Epidermal melanocyte (primary cell): Measurements from ENCODE around the gene MFGE8.
A peak's percentile ranks its signal among the peaks of the same experiment; 100 is the strongest.
"Not testable (repeated sequence)": the region's sequence is repeated elsewhere in the genome, so short reads cannot be mapped to it uniquely, and the experiment has no call there.

ENCODE experiments used
- DNase-seq: peaks from one replicate; pipeline ENCODE4 v3.0.0; 2011; ENCODE audit warnings: low spot score; ENCODE audit not compliant: insufficient read length

MFGE8 gene

GRCh38 chr15:88913017-88913849, at the start of gene MFGE8:
MFGE8 (minus strand) TSS chr15:88913379; CDS start chr15:88913319, 60 bp downstream.
- DNase-seq: peak; percentile 86

- DNase-seq: no peak
Observed at GRCh38 chr15:88959445-88959844, 46.3 kb upstream of the MFGE8 start.

- no peak for DNase-seq
Observed at GRCh38 chr15:88956906-88957305, 43.7 kb upstream of the MFGE8 start.

DNA sequence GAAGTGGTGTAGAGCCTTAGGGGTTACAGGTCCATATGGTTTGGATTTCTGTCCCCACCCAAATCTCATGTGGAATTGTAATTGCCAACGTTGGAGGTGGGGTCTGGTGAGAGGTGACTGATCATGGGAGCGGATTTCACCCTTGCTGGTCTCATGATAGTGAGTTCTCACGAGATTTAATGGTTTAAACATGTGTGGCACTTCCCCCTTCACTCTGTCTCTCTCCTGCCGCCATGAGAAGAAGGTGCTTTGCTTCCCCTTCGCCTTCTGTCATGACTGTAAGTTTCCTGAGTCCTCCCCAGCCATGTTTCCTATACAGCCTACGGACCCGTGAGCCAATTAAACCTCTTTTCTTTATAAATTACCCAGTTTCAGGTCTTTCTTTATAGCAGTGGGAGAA, 43.1 kb upstream of the MFGE8 start:
- DNase-seq: no peak

DNA sequence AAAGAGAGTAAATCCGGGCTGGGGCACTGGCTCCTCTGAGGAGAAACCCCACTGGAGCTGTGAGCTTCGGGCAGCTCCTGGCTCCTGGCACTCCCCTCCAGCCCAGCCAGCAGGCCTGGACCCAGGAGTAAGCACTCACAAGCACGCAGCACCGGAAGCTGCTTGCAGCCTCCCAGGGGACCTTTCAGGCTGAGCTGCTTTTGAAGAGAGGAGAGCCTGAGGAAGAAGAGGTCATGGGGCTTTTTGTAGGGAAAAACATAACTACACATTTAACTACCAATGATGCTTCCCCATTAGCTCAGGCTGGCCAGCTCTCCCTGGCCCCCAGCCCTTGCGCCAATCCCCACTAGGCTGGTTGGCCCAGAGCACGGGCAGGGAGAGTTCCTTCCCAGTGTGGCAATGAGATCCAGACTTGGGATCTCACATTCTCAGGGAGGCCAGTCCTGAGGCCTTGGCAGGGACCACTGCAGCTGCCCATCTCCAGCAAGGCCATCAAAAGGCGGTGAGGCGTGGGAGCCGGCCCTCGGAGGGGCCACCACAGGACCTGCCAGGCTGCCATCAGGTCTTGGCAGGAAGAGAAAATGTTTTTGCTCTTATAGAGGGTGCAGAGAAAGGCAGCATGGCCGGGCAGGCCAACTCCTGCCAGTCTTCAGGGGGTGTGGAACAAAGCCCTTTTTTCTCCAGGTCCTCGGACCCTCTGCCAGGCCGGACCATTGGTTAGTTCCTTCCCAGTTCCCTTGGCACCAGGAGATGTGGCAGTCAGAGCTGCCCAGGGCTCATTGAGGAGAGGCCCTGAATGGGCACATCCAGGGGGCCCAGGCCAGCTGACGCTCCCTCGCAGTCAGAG, 41.5 kb upstream of the MFGE8 start:
- DNase-seq: no peak

DNA sequence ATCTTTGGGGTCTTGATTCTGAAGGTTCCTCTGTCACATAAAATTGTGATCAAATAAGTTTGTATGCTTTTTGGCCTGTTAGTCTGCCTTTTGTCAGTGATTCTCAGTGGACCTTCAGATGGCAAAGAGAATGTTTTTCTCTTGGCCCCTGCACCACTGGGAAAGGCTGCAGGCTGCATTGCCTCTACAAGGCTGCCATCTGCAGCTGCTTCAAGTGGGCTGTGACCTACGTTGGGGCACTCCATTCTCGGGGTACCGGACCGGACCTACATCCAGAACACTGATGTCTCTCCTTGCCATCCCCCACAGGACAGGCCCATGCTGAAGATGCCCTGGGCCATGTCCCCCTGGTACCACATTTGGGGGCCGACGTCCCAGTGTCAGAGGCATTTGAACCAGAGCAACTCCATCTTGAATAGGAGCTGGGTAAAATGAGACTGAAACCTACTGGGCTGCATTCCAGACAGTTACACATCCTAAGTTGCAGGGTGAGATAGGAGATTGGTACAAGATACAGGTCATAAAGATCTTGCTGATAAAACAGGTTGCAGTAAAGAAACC, 37.5 kb upstream of the MFGE8 start:
- no peak for DNase-seq

DNA sequence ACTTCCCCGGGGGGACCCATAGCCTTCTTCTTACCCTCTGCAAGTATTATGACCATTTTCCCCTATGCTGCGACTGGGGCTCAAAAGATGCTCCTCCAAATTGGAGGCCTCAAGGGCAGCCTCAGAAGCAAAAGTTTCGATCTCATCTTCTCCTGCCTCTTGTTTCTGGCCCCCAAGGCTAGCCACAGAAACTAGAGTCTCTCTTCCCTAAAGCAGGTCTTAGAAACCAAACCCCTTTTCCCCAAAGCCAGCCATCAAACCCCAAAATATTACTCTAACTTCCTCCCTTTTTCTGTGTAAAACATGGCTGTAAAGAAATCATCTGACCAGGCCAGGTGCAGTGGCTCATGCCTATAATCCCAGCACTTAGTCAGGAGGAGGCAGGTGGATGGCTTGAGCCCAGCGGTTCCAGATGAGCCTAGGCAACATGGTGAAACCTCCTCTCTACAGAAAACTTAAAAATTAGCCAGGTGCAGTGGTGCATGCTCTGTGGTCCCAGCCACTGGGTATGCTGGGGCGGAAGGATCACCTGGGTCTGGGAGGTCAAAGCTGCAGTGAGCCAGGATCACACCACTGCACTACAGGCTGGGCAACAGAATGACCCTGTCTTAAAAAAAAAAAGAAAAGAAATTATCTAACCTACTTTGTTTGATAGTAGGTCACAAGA, 36.7 kb upstream of the MFGE8 start:
- DNase-seq: no peak

DNA sequence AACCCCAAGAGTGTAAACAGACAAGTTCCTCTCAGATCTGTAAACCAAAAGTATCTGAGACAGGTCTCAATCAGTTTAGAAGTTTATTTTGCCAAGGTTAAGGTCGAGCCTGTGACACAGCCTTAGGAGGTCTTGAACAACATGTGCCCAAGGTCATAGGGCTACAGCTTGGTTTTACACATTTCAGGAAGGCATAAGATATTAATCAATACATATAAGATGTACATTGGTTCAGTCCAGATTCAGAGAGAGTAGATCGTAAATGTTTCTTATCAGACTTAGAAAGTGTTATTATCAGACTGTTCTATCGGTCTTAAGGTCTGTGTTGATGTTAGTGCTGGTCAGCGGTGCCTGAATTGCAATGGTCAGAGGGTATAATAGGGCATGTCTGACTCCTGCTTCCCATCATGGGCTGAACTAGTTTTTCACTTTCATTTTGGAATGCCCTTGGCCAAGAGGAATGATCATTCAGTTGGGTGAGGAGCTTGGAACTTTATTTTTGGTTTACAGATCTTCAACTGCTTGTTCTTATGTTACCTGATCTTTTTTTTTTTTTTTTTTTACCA, 27.0 kb upstream of the MFGE8 start:
- DNase-seq: no peak

GRCh38 chr15:88939486-88939806, 26.3 kb upstream of the MFGE8 start:
- DNase-seq: no peak

GRCh38 chr15:88938802-88939485, 25.8 kb upstream of the MFGE8 start:
- no peak for DNase-seq

DNA sequence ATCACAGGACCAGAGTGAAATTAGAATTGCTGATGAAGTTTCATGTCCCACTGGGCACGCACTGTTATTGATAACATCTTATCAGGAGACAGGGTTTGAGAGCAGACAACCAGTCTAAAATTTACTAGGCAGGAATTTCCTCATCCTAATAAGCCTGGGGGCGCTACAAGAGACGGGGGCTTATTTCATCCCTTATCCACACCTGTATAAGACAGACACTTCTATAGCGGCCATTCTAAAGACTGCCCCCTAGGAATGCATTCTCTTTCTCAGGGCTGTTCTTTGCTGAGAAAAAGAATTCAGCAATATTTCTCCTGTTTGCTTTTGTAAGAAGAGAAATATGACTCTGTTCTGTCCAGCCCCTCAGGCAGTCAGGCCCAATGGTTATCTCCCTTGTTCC, 21.3 kb upstream of the MFGE8 start:
- DNase-seq: not testable (repeated sequence)

DNA sequence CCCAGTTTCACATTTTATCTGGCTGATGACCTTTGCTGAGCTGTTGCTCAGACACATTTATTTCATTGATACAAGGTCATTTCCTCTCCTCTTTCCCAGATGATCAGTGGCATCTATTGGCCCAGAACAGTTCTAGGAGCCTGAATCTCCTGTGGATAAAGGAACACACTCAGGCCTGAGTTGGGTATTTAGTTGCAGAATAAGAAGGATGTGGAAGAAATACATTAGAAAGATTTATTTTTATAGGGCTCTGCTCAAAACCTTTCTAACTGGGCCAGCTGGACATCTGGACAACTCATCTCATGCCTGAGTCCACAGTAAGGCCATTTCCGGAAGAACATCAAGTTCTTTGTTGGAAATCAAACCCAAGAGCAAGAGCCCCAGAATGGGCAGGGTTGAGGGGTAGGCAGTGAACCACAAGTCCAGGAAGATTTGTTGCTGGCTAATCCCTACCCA, 19.7 kb upstream of the MFGE8 start:
- DNase-seq: no peak

DNA sequence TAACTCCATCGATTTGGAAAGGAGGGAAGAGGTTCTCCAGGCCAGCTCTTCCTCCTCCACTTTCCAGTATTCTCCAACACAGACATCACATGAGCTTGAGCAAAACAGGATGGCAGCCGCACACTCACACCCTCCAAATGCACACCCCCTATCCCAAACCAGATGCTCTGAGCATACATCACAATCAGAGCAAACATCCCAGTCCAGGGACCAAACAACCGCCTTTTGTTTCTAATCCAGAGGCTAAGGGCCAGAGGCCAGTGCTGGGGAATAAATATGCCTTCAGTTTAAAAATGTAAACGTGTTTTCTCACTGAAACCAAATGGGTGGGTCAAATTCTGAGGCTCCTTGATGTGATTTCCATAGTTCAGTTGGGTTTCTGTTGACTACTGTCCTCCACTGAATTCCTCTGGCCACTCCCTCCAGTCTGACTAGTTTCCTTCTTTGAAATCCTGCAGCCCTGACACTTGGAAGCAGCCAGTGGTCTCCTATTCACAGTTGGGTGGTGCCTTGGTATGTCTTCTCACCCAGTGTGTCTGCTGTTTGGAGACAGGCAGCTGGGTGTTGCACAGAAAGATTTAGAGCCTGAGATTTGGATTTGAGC, 19.2 kb upstream of the MFGE8 start:
- DNase-seq: peak; percentile 63

GRCh38 chr15:88930579-88930978, 17.4 kb upstream of the MFGE8 start:
- DNase-seq: no peak

- not testable (repeated sequence) for DNase-seq
Observed at GRCh38 chr15:88929358-88930098, 16.3 kb upstream of the MFGE8 start.

- DNase-seq: not testable (repeated sequence)
Observed at GRCh38 chr15:88928192-88928591, 15.0 kb upstream of the MFGE8 start.

DNA sequence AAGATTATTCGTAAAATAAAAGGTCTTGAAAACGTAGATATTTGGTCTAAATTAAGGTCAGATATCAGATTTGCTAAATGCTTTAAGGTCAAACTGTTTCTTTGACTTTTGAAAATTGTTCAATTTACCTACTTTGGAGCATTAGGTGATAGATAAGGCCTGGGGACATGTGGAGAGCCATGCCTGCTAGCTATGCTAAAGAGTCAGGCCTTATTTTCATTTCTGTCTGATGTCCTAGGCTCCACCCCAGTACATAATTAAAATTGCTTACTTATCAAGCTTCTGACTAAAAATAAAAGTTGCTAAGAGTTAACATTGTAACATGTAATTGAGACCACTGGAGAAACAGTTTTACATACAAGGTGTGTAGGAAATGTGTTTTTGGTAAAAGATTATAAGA, 12.5 kb upstream of the MFGE8 start:
- not testable (repeated sequence) for DNase-seq

DNA sequence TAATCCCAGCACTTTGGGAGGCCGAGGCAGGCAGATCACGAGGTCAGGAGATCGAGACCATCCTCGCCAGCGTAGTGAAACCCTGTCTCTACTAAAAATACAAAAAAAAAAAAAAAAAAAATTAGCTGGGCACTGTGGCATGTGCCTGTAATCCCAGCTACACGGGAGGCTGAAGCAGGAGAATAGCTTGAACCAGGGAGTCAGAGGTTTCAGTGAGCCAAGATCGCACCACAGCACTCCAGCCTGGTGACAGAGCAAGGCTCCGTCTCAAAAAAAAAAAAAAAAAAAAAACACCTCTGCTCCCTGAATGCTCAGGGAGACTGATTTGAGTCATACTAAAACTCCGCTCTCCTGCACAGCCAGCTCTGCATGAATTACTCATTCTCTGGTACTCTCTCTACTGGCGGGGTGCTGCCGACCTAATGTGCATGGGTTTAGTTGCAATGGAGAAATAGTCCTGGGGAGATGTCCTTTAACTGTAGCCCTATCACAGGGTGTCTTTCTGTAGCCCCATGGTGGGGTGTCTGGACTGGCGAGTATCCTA, 7.8 kb upstream of the MFGE8 start:
- not testable (repeated sequence) for DNase-seq

DNA sequence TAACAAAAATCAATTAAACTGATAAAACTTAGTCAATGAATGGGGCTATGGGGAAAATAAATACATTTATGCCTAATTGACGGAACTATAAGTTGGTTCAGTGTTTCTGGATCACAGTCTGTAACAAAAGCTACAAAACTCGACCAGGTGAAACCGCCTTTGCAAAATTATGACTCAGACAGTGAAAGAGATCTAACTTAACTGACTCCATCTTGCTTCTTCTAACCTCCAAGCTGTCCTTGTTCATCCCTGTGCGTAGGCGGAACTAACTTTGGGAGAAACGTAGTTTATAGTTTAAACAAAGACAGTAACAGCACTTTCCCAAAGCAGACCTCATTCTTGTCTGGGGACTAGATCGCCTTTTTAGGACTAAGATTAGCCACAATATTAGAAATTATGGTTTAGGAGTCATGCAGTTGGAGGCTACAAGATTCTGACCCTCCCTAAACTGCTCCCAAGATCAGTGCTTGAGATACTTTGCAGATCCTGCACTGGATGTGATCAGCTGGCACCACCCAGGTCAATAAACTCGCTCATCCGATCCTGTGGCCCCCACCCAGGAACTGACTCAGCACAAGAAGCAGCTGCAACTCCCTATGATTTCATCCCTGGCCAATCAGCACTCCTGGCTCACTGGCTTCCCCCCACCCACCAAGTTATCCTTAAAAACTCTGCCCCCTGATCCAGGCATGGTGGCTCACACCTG, 7.2 kb upstream of the MFGE8 start:
- DNase-seq: no peak
